ENCODE measurements around the gene ANKRD53. TPM values are rescaled to one million over a fixed set of nuclear protein-coding genes. Genes with fewer than 3 reads are reported as not detected.

The ANKRD53 gene
- total RNA-seq, 1 experiment from 2014 or later, result not detected

DNA sequence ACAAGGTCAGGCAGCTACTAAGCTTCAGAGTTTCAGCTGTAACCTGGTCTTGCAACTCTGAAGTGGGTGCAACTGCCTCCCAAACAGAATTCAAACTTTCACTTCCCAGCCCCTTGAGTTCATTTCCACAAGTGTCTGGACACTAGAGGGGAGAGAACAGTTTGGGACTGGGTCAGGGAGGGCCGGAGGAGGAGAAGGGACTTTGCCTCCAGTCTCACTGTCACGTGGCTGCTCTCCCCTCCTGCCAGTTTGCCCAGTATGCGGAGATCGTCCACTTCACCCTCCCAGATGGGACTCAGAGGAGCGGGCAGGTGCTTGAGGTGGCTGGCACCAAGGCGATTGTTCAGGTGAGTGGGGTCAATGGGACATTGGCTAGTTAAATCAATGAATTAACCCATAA is 20.6 kb upstream of the ANKRD53 start:
- no peaks in the 10 kb centered on the region for H3K9me3 Mint-ChIP-seq (ENCODE audit: low read depth, unreplicated experiment)
- no peak overlapping the region for H3K4me3 Mint-ChIP-seq (ENCODE audit: low read depth, unreplicated experiment)
- H3K27me3 Mint-ChIP-seq (ENCODE audit: unreplicated experiment), result peaks cover 89% of the 10 kb centered on the region
- TF ChIP-seq, protein P1, sequence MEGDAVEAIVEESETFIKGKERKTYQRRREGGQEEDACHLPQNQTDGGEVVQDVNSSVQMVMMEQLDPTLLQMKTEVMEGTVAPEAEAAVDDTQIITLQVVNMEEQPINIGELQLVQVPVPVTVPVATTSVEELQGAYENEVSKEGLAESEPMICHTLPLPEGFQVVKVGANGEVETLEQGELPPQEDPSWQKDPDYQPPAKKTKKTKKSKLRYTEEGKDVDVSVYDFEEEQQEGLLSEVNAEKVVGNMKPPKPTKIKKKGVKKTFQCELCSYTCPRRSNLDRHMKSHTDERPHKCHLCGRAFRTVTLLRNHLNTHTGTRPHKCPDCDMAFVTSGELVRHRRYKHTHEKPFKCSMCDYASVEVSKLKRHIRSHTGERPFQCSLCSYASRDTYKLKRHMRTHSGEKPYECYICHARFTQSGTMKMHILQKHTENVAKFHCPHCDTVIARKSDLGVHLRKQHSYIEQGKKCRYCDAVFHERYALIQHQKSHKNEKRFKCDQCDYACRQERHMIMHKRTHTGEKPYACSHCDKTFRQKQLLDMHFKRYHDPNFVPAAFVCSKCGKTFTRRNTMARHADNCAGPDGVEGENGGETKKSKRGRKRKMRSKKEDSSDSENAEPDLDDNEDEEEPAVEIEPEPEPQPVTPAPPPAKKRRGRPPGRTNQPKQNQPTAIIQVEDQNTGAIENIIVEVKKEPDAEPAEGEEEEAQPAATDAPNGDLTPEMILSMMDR (IDR thresholded peaks at IDR 0.05; ENCODE audit: unreplicated experiment), result no peak
- CTCF ChIA-PET, result interaction anchor here (0.5 kb wide), 1 partner anchor 509 kb away, joined by 3 read pairs; no protein-coding TSS in a partner anchor
- DNase-seq, result no peak
- intact Hi-C loops (cut with micrococcal nuclease; ENCODE audit: unreplicated experiment), result no loop called here
- H3K27ac Mint-ChIP-seq (ENCODE audit: unreplicated experiment), result no peak overlapping the region
- no peaks in the 10 kb centered on the region for H3K36me3 Mint-ChIP-seq (ENCODE audit: insufficient read depth, unreplicated experiment)
- no TSS peak for BruUV-seq (replicated peaks)
- no peaks in the 10 kb centered on the region for H3K4me1 Mint-ChIP-seq (ENCODE audit: low read depth, unreplicated experiment)

GRCh38 chr2:70958759-70959158 is 19.7 kb upstream of the ANKRD53 start:
- CTCF ChIA-PET, result no interaction called here
- no peaks in the 10 kb centered on the region for H3K36me3 Mint-ChIP-seq (ENCODE audit: insufficient read depth, unreplicated experiment)

DNA sequence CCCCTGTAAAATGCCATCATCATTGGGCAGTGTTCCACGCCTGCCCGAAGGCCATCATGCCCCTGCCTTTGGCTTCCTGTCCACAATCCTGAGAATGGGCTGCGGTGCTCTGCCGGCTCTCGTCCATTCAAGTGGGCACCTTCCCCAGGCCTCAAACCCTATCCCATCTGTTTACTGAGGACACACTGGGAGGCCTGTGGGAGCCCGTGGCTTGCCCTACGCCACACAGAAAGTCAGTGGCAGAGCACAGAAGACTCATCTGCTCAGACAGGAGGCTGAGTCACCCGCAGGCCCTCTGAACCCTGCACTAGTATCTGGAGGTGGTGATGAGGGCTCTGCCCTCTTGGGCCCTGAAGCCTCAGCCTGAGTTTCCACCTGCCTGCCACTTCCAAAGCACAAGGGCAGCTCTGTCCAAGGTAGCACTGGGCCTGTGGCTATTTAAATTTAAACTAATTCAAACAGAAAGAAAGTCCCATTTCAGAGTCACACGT is 19.1 kb upstream of the ANKRD53 start:
- peaks cover 89% of the 10 kb centered on the region for H3K27me3 Mint-ChIP-seq (ENCODE audit: unreplicated experiment)
- DNase-seq, result no peak
- H3K4me1 Mint-ChIP-seq (ENCODE audit: low read depth, unreplicated experiment), result no peaks in the 10 kb centered on the region

More at GRCh38 chr2:70958759-70959158, 19.7 kb upstream of the ANKRD53 start:
- BruUV-seq (replicated peaks), result no TSS peak
- TF ChIP-seq, protein P1 (IDR thresholded peaks at IDR 0.05; ENCODE audit: unreplicated experiment), result no peak
- Mint-ChIP-seq H3K27me3 (ENCODE audit: unreplicated experiment) (peaks cover 89% of the 10 kb centered on the region), H3K4me3 (ENCODE audit: low read depth, unreplicated experiment) (no peak overlapping the region), H3K4me1 (ENCODE audit: low read depth, unreplicated experiment) (no peaks in the 10 kb centered on the region), H3K9me3 (ENCODE audit: low read depth, unreplicated experiment) (no peaks in the 10 kb centered on the region), H3K27ac (ENCODE audit: unreplicated experiment) (no peak overlapping the region)
- no peak for DNase-seq
- intact Hi-C loops (cut with micrococcal nuclease; ENCODE audit: unreplicated experiment), result no loop called here

DNA sequence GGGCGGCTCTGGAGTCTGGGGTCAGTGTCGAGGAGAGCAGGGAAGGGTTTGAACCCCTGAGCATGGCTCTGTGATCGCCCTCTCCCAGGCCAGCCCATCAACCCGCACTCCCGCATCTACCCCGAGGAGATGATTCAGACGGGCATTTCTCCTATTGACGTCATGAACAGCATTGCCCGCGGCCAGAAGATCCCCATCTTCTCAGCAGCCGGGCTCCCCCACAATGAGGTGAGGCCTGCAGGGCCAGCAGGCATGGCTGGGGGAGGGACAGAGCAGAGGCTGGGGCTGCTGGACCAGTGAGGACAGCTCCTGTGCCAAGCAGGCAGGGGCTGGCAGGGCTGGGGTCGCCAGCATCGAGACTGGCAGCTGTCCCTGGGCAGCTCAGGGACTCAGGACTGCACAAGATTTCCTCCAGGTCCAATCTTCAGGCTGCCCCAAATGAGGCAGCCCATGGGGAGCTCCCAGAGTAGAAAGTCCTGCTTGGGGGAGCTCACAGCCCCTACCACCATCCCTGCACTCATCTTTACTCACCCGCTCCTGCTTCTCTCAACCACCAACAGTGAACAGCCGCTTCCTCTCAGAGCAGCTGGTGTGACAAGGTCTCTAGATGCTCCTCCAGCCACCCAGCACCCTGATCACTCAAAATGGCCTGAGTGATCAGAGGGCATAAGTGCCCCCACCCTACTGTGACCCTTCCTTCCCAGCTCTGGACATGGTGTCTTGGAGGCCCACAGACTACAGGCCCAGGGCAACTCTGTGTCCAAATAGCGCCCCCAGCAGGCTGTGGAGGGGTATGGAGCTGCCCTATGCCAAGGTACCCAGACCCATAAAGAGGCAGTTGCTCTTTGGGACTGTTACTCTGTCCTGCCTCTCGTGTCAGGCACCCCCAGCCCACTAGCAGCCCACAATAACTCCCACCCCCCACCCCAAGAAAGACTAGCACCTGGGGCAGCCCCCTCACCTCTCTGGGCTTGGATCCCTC is 18.3 kb upstream of the ANKRD53 start:
- intact Hi-C loops (cut with micrococcal nuclease; ENCODE audit: unreplicated experiment), result no loop called here
- H3K27me3 Mint-ChIP-seq (ENCODE audit: unreplicated experiment), result peaks cover 89% of the 10 kb centered on the region
- no peak overlapping the region for H3K4me3 Mint-ChIP-seq (ENCODE audit: low read depth, unreplicated experiment)
- H3K36me3 Mint-ChIP-seq (ENCODE audit: insufficient read depth, unreplicated experiment), result peaks cover 3% of the 10 kb centered on the region
- no TSS peak for BruUV-seq (replicated peaks)
- H3K9me3 Mint-ChIP-seq (ENCODE audit: low read depth, unreplicated experiment), result no peaks in the 10 kb centered on the region
- H3K27ac Mint-ChIP-seq (ENCODE audit: unreplicated experiment), result no peak overlapping the region
- TF ChIP-seq, protein P1 (IDR thresholded peaks at IDR 0.05; ENCODE audit: unreplicated experiment), result peak; percentile 19
- H3K4me1 Mint-ChIP-seq (ENCODE audit: low read depth, unreplicated experiment), result peaks cover 8% of the 10 kb centered on the region
- CTCF ChIA-PET, result no interaction called here
- DNase-seq, result no peak

More for the DNA sequence above, 19.1 kb upstream of the ANKRD53 start:
- Mint-ChIP-seq H3K4me3 (ENCODE audit: low read depth, unreplicated experiment) (no peak overlapping the region), H3K36me3 (ENCODE audit: insufficient read depth, unreplicated experiment) (no peaks in the 10 kb centered on the region), H3K27ac (ENCODE audit: unreplicated experiment) (no peak overlapping the region), H3K9me3 (ENCODE audit: low read depth, unreplicated experiment) (no peaks in the 10 kb centered on the region)
- intact Hi-C loops (cut with micrococcal nuclease; ENCODE audit: unreplicated experiment), result no loop called here
- TF ChIP-seq, protein P1 (IDR thresholded peaks at IDR 0.05; ENCODE audit: unreplicated experiment), result no peak
- CTCF ChIA-PET, result no interaction called here
- no TSS peak for BruUV-seq (replicated peaks)

Measured in Calu3 (cell line).